ENCODE results near the gene AGPAT4. TPM values are rescaled to one million over a fixed set of nuclear protein-coding genes. Genes with fewer than 3 reads are reported as not detected.

AGPAT4 gene
- total and polyA plus RNA-seq, 2 of the 13 experiments (the other 11 are each of a cell fraction or from before 2014, with no cell fraction given): 0.07 to 0.13 TPM

DNA sequence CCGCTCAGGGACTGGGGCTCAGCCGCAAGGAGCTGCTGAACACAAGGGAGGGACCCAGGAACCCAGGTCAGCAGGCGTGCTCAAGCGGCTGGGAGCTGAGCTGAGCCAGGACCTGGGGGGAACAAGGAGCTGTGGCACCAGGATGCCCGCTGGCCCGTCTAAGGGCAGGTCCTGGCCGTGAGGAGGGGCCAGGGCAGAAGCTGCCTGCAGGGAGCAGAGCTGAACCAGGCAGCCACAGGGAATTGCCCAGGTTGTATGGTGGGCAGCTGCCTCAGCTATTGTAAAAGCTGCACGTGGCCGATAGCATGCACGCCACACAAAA lies 133.3 kb downstream of the AGPAT4 start:
- H3K9me3 ChIP-seq (ENCODE audit: low read length): no peaks in the 10 kb centered on the region
- intact Hi-C loops (cut with micrococcal nuclease; ENCODE audit: unreplicated experiment): loop anchor here (5.0 kb wide), 1 partner anchor 232 kb away; no protein-coding TSS in a partner anchor
- CTCF ChIA-PET (ENCODE audit: low intra/inter-chr PET ratio, low total read pairs): no interaction called here
- no peak overlapping the region for H3K4me3 ChIP-seq (replicated peaks in 1 of 3; ENCODE audit: insufficient read depth in 1 of 3, low read depth in 2 of 3, low read length in 3 of 3)
- peaks cover 40% of the 10 kb centered on the region for H3K4me1 ChIP-seq (ENCODE audit: insufficient read depth, low read length)
- WGBS (ENCODE audit: low lambda C conversion rate): 69% methylated on average over 8 of the region's 10 CpGs
- in situ Hi-C loops (cut with HindIII; ENCODE audit: extremely low pct_ligation_motif_present, low pct_unique_long_range_greater_than_20kb): no loop called here
- H3K9ac ChIP-seq (ENCODE audit: insufficient read depth, low read depth, low read length): no peak overlapping the region
- H3K27ac ChIP-seq (ENCODE audit: extremely low read length, insufficient read depth, low read length): no peak overlapping the region
- 0 out of 2 replicates have a peak, but pooled peaks have one; percentile 15 for TF ChIP-seq NFIB (CRISPR knock-in tag; IDR thresholded peaks at IDR 0.05; ENCODE audit: borderline replicate concordance)
- TF ChIP-seq, protein P1, sequence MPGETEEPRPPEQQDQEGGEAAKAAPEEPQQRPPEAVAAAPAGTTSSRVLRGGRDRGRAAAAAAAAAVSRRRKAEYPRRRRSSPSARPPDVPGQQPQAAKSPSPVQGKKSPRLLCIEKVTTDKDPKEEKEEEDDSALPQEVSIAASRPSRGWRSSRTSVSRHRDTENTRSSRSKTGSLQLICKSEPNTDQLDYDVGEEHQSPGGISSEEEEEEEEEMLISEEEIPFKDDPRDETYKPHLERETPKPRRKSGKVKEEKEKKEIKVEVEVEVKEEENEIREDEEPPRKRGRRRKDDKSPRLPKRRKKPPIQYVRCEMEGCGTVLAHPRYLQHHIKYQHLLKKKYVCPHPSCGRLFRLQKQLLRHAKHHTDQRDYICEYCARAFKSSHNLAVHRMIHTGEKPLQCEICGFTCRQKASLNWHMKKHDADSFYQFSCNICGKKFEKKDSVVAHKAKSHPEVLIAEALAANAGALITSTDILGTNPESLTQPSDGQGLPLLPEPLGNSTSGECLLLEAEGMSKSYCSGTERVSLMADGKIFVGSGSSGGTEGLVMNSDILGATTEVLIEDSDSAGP (CRISPR knock-in tag; IDR thresholded peaks at IDR 0.05; ENCODE audit: borderline replicate concordance): no peak
- no peak for TF ChIP-seq ZNF557 (CRISPR knock-in tag; IDR thresholded peaks at IDR 0.05)
- TF ChIP-seq ATF4 (CRISPR knock-in tag; IDR thresholded peaks at IDR 0.05): no peak
- ATAC-seq: peak; percentile 2; the same call in 2 of the 3 replicates
- H3K4me2 ChIP-seq (ENCODE audit: low read depth, low read length): no peak overlapping the region
- no peak for FAIRE-seq
- BruUV-seq (replicated peaks): no TSS peak
- POLR2A ChIA-PET: no interaction called here
- no peak overlapping the region for H2AFZ ChIP-seq (ENCODE audit: low read length)
- no peaks in the 10 kb centered on the region for H3K27me3 ChIP-seq (ENCODE audit: control insufficient read depth in 1 of 2, insufficient read depth in 2 of 2, low read length in 2 of 2)
- no peaks in the 10 kb centered on the region for H3K36me3 ChIP-seq (replicated peaks in 1 of 2; ENCODE audit: control insufficient read depth in 1 of 2, insufficient read depth in 2 of 2, low read length in 2 of 2)
- no peaks in the 10 kb centered on the region for H4K20me1 ChIP-seq (ENCODE audit: insufficient read depth, low read length)
- no peak for DNase-seq (ENCODE audit: low spot score)
- no peaks in the 10 kb centered on the region for H3K79me2 ChIP-seq (ENCODE audit: insufficient read depth, low read length)

Measured in HepG2 (cell line).